ENCODE data around the gene CCDC82. TPM values are rescaled to one million over a fixed set of nuclear protein-coding genes. Genes with fewer than 3 reads are reported as not detected.
A peak's percentile ranks its signal among the peaks of the same experiment; 100 is the strongest.

The CCDC82 gene
- total RNA-seq, 1 experiment from 2014 or later = 25.3 TPM

- no peak overlapping the region; the same call in 1 of the 2 replicates for H3K27ac ChIP-seq (ENCODE audit: low read length)
- POLR2A ChIA-PET = no interaction called here
- H3K4me3 ChIP-seq (ENCODE audit: low read depth in 2 of 2, low read length in 2 of 2) = no peak overlapping the region
- intact Hi-C loops (cut with micrococcal nuclease; ENCODE audit: unreplicated experiment) (no loop called here), in situ Hi-C loops (cut with HindIII; ENCODE audit: low pct_unique_long_range_greater_than_20kb, low sequenced_read_pairs) (no loop called here)
- no peaks in the 10 kb centered on the region for H3K27me3 ChIP-seq (ENCODE audit: control insufficient read depth, insufficient read depth, low read length)
- DNase-seq (ENCODE audit: low read depth, low spot score) = no peak
- H3K36me3 ChIP-seq (ENCODE audit: control insufficient read depth, insufficient read depth, low read length) = no peaks in the 10 kb centered on the region
- no peaks in the 10 kb centered on the region for H3K9me3 ChIP-seq (ENCODE audit: control insufficient read depth, insufficient read depth, low read depth, low read length)
- no peak for ATAC-seq
- CTCF ChIA-PET = no interaction called here
- BruUV-seq (replicated peaks) = no TSS peak
- peaks cover 26% of the 10 kb centered on the region for H3K4me1 ChIP-seq (ENCODE audit: control insufficient read depth, insufficient read depth, low read length)
- no peak for TF ChIP-seq REST (IDR thresholded peaks at IDR 0.05; ENCODE audit: insufficient read depth in 1 of 2, low read depth in 2 of 2, low read length in 1 of 2)
- TF ChIP-seq TCF7L2 (IDR thresholded peaks at IDR 0.05; ENCODE audit: low read depth, low read length) = no peak
- TF ChIP-seq SIN3A (IDR thresholded peaks at IDR 0.05; ENCODE audit: borderline replicate concordance, insufficient read depth, low read depth, low read length) = no peak
- TF ChIP-seq, protein P1, sequence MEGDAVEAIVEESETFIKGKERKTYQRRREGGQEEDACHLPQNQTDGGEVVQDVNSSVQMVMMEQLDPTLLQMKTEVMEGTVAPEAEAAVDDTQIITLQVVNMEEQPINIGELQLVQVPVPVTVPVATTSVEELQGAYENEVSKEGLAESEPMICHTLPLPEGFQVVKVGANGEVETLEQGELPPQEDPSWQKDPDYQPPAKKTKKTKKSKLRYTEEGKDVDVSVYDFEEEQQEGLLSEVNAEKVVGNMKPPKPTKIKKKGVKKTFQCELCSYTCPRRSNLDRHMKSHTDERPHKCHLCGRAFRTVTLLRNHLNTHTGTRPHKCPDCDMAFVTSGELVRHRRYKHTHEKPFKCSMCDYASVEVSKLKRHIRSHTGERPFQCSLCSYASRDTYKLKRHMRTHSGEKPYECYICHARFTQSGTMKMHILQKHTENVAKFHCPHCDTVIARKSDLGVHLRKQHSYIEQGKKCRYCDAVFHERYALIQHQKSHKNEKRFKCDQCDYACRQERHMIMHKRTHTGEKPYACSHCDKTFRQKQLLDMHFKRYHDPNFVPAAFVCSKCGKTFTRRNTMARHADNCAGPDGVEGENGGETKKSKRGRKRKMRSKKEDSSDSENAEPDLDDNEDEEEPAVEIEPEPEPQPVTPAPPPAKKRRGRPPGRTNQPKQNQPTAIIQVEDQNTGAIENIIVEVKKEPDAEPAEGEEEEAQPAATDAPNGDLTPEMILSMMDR (IDR thresholded peaks at IDR 0.05) = no peak
- no peak for TF ChIP-seq POLR2AphosphoS5 (IDR thresholded peaks at IDR 0.05; ENCODE audit: low read depth, low read length)
Measured at GRCh38 chr11:96314326-96315020, 75.2 kb downstream of the CCDC82 start.

DNA sequence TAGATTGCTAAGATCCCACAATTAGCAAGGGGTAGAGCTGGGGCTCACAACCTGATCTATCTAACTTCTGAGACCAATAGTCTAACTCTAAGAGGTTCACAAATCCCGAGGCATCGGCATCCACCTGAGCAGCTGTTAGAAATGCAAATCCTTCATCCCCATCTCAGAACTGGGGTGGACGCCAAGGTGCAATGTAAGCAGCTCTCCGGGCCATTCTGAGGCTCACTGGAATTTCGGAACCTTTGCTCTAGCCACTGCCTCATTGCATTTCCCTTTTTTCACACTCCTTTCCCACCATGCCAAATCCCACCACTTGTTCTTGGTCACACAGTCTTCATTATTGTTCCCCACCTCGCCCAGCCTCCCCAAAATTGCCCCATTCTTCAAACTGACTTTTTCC lies 76.5 kb downstream of the CCDC82 start:
- no peaks in the 10 kb centered on the region for H3K36me3 ChIP-seq (ENCODE audit: control insufficient read depth, insufficient read depth, low read length)
- no peaks in the 10 kb centered on the region for H3K27me3 ChIP-seq (ENCODE audit: control insufficient read depth, insufficient read depth, low read length)
- ChIA-PET CTCF (no interaction called here), POLR2A (no interaction called here)
- no peak for ATAC-seq
- no peak overlapping the region for H3K4me3 ChIP-seq (ENCODE audit: low read depth in 2 of 2, low read length in 2 of 2)
- no peak overlapping the region for H3K27ac ChIP-seq (ENCODE audit: low read length)
- BruUV-seq (replicated peaks) = no TSS peak
- in situ Hi-C loops (cut with HindIII; ENCODE audit: low pct_unique_long_range_greater_than_20kb, low sequenced_read_pairs) (no loop called here), intact Hi-C loops (cut with micrococcal nuclease; ENCODE audit: unreplicated experiment) (no loop called here)
- TF ChIP-seq TCF7L2 (IDR thresholded peaks at IDR 0.05; ENCODE audit: low read depth, low read length) = no peak
- H3K4me1 ChIP-seq (ENCODE audit: control insufficient read depth, insufficient read depth, low read length) = peaks cover 39% of the 10 kb centered on the region
- DNase-seq (ENCODE audit: low read depth, low spot score) = no peak
- no peaks in the 10 kb centered on the region for H3K9me3 ChIP-seq (ENCODE audit: control insufficient read depth, insufficient read depth, low read depth, low read length)

- intact Hi-C loops (cut with micrococcal nuclease; ENCODE audit: unreplicated experiment) (no loop called here), in situ Hi-C loops (cut with HindIII; ENCODE audit: low pct_unique_long_range_greater_than_20kb, low sequenced_read_pairs) (no loop called here)
- H3K27me3 ChIP-seq (ENCODE audit: control insufficient read depth, insufficient read depth, low read length) = no peaks in the 10 kb centered on the region
- H3K4me3 ChIP-seq (ENCODE audit: low read depth in 2 of 2, low read length in 2 of 2) = no peak overlapping the region
- peak overlapping the region; percentile 91 for H3K27ac ChIP-seq (ENCODE audit: low read length)
- no peaks in the 10 kb centered on the region for H3K36me3 ChIP-seq (ENCODE audit: control insufficient read depth, insufficient read depth, low read length)
- BruUV-seq (replicated peaks) = no TSS peak
- H3K9me3 ChIP-seq (ENCODE audit: control insufficient read depth, insufficient read depth, low read depth, low read length) = no peaks in the 10 kb centered on the region
- ATAC-seq (no peak), DNase-seq (ENCODE audit: low read depth, low spot score) (no peak)
- TF ChIP-seq, protein P1 (IDR thresholded peaks at IDR 0.05) = no peak
- TF ChIP-seq POLR2AphosphoS5 (IDR thresholded peaks at IDR 0.05; ENCODE audit: low read depth, low read length) = no peak
- TF ChIP-seq TCF7L2 (IDR thresholded peaks at IDR 0.05; ENCODE audit: low read depth, low read length) = no peak
- no peak for TF ChIP-seq SIN3A (IDR thresholded peaks at IDR 0.05; ENCODE audit: borderline replicate concordance, insufficient read depth, low read depth, low read length)
- no peak for TF ChIP-seq REST (IDR thresholded peaks at IDR 0.05; ENCODE audit: insufficient read depth in 1 of 2, low read depth in 2 of 2, low read length in 1 of 2)
- H3K4me1 ChIP-seq (ENCODE audit: control insufficient read depth, insufficient read depth, low read length) = peaks cover 53% of the 10 kb centered on the region
- ChIA-PET CTCF (interaction anchor here (1.7 kb wide), 1 partner anchor 32 kb away, joined by 5 read pairs; the partner anchor contains the start of gene MAML2), POLR2A (no interaction called here)
Measured at GRCh38 chr11:96311120-96311568, 78.6 kb downstream of the CCDC82 start.

Measured in Panc1 (cell line).